ENCODE results near the gene CORO2A. TPM values are rescaled to one million over a fixed set of nuclear protein-coding genes. Genes with fewer than 3 reads are reported as not detected.

Gene CORO2A
- total and polyA plus RNA-seq, 10 of the 15 experiments (the other 5 are each of a cell fraction or from before 2014, with no cell fraction given), result 1.0 to 5.3 (median 3.5) TPM

DNA sequence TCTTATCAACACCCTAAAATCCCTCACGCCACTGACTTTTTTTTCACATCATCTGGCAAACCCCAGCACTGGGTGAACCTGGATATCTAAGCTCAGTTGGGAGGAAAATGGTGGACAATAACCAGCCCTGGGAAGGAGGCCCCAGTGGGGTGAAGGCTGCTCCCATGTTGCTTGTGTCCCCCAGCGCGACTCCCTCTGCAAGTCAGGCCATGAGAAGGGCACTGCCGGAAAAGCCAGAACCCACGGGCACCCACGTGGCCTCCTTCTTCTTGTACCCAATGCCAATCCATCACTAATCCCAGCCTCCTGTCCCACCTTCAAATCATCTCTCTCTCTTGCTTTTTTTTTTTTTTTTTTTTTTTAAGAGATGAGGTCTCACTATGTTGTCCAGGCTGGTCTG, 11.4 kb downstream of the CORO2A start:
- intact Hi-C loops (cut with micrococcal nuclease; ENCODE audit: unreplicated experiment) (no loop called here), in situ Hi-C loops (cut with MboI) (no loop called here)
- WGBS (ENCODE audit: insufficient coverage, insufficient replicate concordance, low lambda C conversion rate, missing lambda C conversion rate), result 78% methylated on average over 6 of the region's 6 CpGs
- DNase-seq (ENCODE audit: low read depth, low spot score), result no peak
- Histone ChIP-seq H3K27me3 (replicated peaks in 1 of 2; ENCODE audit: control insufficient read depth in 2 of 2, insufficient read depth in 2 of 2, low read length in 1 of 2) (no peaks in the 10 kb centered on the region), H4K20me1 (ENCODE audit: control insufficient read depth, insufficient read depth) (no peaks in the 10 kb centered on the region), H3K4me3 (no peak overlapping the region), H3K4me1 (ENCODE audit: control insufficient read depth, insufficient read depth, low read length) (no peaks in the 10 kb centered on the region), H3K4me2 (ENCODE audit: control insufficient read depth, insufficient read depth) (no peak overlapping the region), H3K27ac (ENCODE audit: control insufficient read depth, insufficient read depth) (no peak overlapping the region), H3K9me3 (replicated peaks; ENCODE audit: control insufficient read depth, insufficient read depth, low read length) (no peaks in the 10 kb centered on the region), H3K36me3 (ENCODE audit: control insufficient read depth in 2 of 2, insufficient read depth in 2 of 2, low read length in 1 of 2) (no peaks in the 10 kb centered on the region), H3K9ac (ENCODE audit: control insufficient read depth, insufficient read depth, low read length) (no peak overlapping the region), H2AFZ (ENCODE audit: control insufficient read depth, low read depth, low read length) (no peak overlapping the region), H3K79me2 (ENCODE audit: control insufficient read depth, insufficient read depth, low read length) (no peaks in the 10 kb centered on the region)
- POLR2A ChIA-PET, result interaction anchor here (0.6 kb wide), 1 partner anchor 8 kb away, joined by 3 read pairs; no protein-coding TSS in a partner anchor
- RAD21 ChIA-PET (ENCODE audit: unreplicated experiment), result no interaction called here
- BruUV-seq (replicated peaks), result no TSS peak
- TF ChIP-seq, protein P1, sequence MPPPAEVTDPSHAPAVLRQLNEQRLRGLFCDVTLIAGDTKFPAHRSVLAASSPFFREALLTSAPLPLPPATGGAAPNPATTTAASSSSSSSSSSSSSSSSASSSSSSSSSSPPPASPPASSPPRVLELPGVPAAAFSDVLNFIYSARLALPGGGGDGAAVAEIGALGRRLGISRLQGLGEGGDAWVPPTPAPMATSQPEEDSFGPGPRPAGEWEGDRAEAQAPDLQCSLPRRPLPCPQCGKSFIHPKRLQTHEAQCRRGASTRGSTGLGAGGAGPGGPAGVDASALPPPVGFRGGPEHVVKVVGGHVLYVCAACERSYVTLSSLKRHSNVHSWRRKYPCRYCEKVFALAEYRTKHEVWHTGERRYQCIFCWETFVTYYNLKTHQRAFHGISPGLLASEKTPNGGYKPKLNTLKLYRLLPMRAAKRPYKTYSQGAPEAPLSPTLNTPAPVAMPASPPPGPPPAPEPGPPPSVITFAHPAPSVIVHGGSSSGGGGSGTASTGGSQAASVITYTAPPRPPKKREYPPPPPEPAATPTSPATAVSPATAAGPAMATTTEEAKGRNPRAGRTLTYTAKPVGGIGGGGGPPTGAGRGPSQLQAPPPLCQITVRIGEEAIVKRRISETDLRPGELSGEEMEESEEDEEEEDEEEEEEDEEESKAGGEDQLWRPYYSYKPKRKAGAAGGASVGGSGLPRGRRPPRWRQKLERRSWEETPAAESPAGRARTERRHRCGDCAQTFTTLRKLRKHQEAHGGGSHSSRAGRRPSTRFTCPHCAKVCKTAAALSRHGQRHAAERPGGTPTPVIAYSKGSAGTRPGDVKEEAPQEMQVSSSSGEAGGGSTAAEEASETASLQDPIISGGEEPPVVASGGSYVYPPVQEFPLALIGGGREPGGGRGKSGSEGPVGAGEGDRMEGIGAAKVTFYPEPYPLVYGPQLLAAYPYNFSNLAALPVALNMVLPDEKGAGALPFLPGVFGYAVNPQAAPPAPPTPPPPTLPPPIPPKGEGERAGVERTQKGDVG (CRISPR knock-in tag; IDR thresholded peaks at IDR 0.05), result no peak
- TF ChIP-seq JUNB (IDR thresholded peaks at IDR 0.05) (no peak), SP1 (IDR thresholded peaks at IDR 0.05; ENCODE audit: low read depth, low read length) (no peak)
- ATAC-seq, result no peak
- SMC1A ChIA-PET (ENCODE audit: uncharacterized antibody, unreplicated experiment), result no interaction called here
- FAIRE-seq, result no peak
- CTCF ChIA-PET, result interaction anchor here (0.6 kb wide), 1 partner anchor 1413 kb away, joined by 3 read pairs; no protein-coding TSS in a partner anchor
